KMS-11 (cell line): ENCODE measurements around the gene TRIP13.

ENCODE experiments used
- H2AFZ ChIP-seq: fragments of 200-600 bp; sonication (generic); 2 replicates; pipeline ENCODE4 v1.6.1; 2016; ENCODE audit warnings: antibody characterized with exemption, mixed run types, low read depth
- H3K27ac ChIP-seq: fragments of 200-600 bp; sonication (generic); 2 replicates; pipeline ENCODE4 v1.6.1; 2016; ENCODE audit warnings: mild to moderate bottlenecking, mixed run types
- H3K27me3 ChIP-seq: fragments of 200-600 bp; sonication (generic); 2 replicates; pipeline ENCODE4 v1.6.1; 2017; ENCODE audit warnings: mild to moderate bottlenecking, low read depth, mixed run types, moderate library complexity; ENCODE audit not compliant: insufficient read depth
- H3K36me3 ChIP-seq: fragments of 200-600 bp; sonication (generic); 2 replicates; pipeline ENCODE4 v1.6.1; 2017; ENCODE audit warnings: mild to moderate bottlenecking, mixed run types; ENCODE audit not compliant: insufficient read depth
- H3K4me1 ChIP-seq: fragments of 200-600 bp; sonication (generic); 2 replicates; pipeline ENCODE4 v1.6.1; 2016; ENCODE audit warnings: mild to moderate bottlenecking, low read depth, mixed run types; ENCODE audit not compliant: poor library complexity, severe bottlenecking
- H3K4me2 ChIP-seq: fragments of 200-600 bp; sonication (generic); 2 replicates; pipeline ENCODE4 v1.7.0; 2016; ENCODE audit warnings: mild to moderate bottlenecking, mixed run types
- H3K4me3 ChIP-seq: fragments of 200-600 bp; sonication (generic); IDR thresholded peaks from 2 replicates; pipeline ENCODE4 v1.6.1; 2017; ENCODE audit warnings: low read depth, low read length, mixed read lengths; ENCODE audit not compliant: insufficient read depth
- H3K79me2 ChIP-seq: fragments of 200-600 bp; sonication (generic); 2 replicates; pipeline ENCODE4 v1.6.1; 2016; ENCODE audit warnings: low read depth, mixed run types; ENCODE audit not compliant: insufficient read depth
- H3K9ac ChIP-seq: fragments of 200-600 bp; sonication (generic); 2 replicates; pipeline ENCODE4 v1.6.1; 2016; ENCODE audit warnings: mild to moderate bottlenecking, mixed run types
- H4K20me1 ChIP-seq: fragments of 200-600 bp; sonication (generic); 2 replicates; pipeline ENCODE4 v1.6.1; 2016; ENCODE audit warnings: mild to moderate bottlenecking, mixed run types; ENCODE audit not compliant: insufficient read depth
- TF ChIP-seq, protein P1 (sequence below): fragments of 200-600 bp; sonication (generic); conservative IDR thresholded peaks from 2 replicates; pipeline ENCODE4 v1.6.1; 2017; ENCODE audit warnings: low read depth, mild to moderate bottlenecking, antibody characterized with exemption, low read length, moderate library complexity, mixed read lengths

The TRIP13 gene

DNA sequence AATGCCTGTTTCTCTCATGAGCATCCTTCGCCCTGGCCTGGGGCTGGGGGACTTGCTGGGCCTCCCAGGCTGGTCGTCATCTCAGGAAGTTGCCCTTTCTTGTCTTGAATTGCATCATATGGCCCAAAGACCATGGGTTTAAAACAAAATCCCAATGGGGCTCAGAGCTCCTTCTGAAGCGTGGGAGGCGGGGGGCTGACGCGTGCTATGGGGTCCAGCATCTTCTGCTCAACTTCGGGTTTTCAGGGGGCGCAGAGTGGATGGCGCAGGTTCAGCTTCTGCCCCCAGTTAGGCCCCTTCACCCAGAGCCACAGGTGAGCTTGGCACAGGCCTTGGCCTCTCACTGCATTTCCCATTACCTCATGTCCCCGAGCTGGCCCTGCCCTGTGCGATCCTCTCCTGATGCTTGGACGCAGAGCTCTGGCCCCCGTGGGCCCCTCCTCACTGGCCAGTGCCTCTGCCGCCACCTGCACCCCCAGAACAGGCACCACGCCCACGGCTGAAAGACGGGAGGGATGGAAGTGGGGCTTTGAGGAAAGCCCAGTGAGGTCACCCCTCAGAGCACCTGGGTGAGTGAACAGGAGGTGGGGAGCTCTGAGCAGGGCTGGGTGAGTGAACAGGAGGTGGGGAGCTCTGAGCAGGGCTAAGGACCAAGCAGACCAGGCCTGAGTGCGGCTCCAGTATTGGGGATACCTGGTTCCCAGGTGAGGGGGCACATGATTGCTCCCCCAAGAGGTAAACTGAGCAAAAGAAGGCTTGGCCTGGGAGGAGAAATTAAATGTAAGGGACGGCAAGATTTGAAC lies 56.0 kb downstream of the TRIP13 start:
- Histone ChIP-seq H3K36me3 (no peaks in the 10 kb centered on the region), H3K27ac (0 out of 2 replicates have a peak overlapping the region, but pooled peaks have one; percentile 9), H4K20me1 (no peaks in the 10 kb centered on the region), H3K79me2 (no peaks in the 10 kb centered on the region), H3K9ac (no peak overlapping the region), H3K27me3 (no peaks in the 10 kb centered on the region), H2AFZ (peak overlapping the region; percentile 11; the same call in 1 of the 2 replicates), H3K4me1 (peaks cover 61% of the 10 kb centered on the region), H3K4me3 (no peak overlapping the region), H3K4me2 (peak overlapping the region; percentile 32)
- TF ChIP-seq, protein P1, sequence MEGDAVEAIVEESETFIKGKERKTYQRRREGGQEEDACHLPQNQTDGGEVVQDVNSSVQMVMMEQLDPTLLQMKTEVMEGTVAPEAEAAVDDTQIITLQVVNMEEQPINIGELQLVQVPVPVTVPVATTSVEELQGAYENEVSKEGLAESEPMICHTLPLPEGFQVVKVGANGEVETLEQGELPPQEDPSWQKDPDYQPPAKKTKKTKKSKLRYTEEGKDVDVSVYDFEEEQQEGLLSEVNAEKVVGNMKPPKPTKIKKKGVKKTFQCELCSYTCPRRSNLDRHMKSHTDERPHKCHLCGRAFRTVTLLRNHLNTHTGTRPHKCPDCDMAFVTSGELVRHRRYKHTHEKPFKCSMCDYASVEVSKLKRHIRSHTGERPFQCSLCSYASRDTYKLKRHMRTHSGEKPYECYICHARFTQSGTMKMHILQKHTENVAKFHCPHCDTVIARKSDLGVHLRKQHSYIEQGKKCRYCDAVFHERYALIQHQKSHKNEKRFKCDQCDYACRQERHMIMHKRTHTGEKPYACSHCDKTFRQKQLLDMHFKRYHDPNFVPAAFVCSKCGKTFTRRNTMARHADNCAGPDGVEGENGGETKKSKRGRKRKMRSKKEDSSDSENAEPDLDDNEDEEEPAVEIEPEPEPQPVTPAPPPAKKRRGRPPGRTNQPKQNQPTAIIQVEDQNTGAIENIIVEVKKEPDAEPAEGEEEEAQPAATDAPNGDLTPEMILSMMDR, result no peak

DNA sequence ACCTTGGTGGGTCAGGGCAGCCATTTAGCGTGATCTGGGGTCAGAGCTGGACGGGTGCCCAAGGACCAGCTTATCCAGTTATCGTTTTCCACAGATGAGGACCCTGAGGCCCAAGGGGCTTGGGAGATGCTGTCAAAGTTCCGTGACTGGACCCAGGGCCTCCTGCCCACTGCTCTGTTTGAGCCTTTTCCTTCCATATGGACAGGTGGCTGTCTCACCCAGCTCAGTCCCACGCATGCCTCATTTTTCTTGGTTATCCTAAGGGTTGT lies 56.5 kb downstream of the TRIP13 start:
- TF ChIP-seq, protein P1, result no peak
- H3K27ac ChIP-seq, result no peak overlapping the region
- no peak overlapping the region for H2AFZ ChIP-seq
- H3K4me2 ChIP-seq, result no peak overlapping the region
- H3K36me3 ChIP-seq, result no peaks in the 10 kb centered on the region
- H3K4me3 ChIP-seq, result no peak overlapping the region
- H4K20me1 ChIP-seq, result no peaks in the 10 kb centered on the region
- no peak overlapping the region for H3K9ac ChIP-seq
- H3K79me2 ChIP-seq, result no peaks in the 10 kb centered on the region
- peaks cover 56% of the 10 kb centered on the region for H3K4me1 ChIP-seq
- H3K27me3 ChIP-seq, result no peaks in the 10 kb centered on the region

DNA sequence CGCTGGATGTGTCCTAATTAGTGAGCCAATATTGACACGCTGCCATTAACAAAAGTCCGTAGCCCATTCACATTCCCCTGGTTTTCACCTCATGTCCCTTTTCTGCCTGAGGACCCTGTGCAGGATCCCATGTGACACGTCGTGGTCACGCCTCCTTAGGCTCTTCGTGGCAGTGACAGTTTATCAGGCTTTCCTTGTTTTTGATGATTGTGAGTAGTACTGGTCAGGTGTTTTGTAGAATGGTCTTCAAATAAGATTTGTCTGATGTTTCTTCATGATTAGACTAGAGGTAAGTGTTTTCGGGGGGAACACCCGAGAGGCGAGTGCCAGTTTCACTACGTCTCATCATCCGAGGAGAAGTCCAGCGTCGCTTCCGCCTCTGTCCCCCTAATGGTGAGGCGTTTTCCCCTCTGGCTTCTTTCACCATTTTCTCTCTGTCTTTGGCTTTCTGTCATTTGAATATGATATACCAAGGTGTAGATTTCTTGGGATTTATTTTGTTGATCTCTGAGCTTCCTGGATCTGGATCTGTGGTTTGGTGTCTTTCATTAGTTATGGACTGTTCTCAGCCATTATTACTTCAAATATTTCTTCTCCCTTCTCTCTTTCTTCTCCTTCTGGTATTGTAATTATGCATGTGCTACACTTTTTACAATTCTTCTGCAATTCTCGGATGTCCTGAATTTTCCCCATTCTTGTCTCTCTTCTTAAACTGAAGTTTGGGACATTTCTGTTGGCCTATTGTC lies 57.3 kb downstream of the TRIP13 start:
- H2AFZ ChIP-seq, result no peak overlapping the region
- no peaks in the 10 kb centered on the region for H3K79me2 ChIP-seq
- no peaks in the 10 kb centered on the region for H3K36me3 ChIP-seq
- no peaks in the 10 kb centered on the region for H4K20me1 ChIP-seq
- no peak overlapping the region for H3K4me2 ChIP-seq
- no peak overlapping the region for H3K27ac ChIP-seq
- peaks cover 49% of the 10 kb centered on the region for H3K4me1 ChIP-seq
- no peak overlapping the region for H3K4me3 ChIP-seq
- TF ChIP-seq, protein P1, result no peak
- no peaks in the 10 kb centered on the region for H3K27me3 ChIP-seq
- H3K9ac ChIP-seq, result no peak overlapping the region

DNA sequence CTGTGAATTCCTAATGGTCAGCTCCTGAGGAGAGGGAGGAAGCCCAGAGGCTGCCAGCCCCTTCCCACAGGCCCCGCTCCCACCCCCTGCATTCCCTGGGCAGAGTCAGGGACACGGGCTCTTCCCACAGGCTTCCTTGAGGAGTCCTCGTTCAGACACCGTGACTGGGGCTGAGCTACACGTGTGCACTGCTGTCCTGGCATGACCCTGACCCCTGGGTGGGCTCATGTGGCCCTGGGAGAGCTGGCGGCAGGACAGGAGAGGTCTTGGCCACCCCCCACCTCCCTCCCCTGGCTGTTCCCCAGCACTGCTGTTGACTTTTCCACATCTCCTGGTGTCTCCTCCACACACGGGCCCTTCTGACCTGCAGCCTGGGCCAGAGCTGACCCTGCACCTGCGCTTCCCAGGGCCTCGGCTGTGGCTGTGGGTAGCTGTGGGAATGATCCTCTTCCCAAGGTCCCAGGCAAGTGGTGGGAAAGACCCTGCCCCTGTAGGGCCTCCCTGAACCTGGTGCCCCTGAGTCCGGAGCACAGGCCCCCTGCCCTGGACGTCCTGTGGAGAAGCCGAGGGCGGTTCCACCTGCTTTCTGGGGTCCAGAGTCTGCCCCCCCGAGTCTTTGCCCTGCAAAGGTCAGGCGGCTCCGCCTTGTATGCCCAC lies 59.4 kb downstream of the TRIP13 start:
- TF ChIP-seq, protein P1, result no peak
- Histone ChIP-seq H2AFZ (no peak overlapping the region), H3K4me1 (peaks cover 38% of the 10 kb centered on the region), H3K79me2 (no peaks in the 10 kb centered on the region), H3K27me3 (no peaks in the 10 kb centered on the region), H3K9ac (no peak overlapping the region), H3K36me3 (no peaks in the 10 kb centered on the region), H3K27ac (no peak overlapping the region), H3K4me3 (no peak overlapping the region), H4K20me1 (no peaks in the 10 kb centered on the region), H3K4me2 (no peak overlapping the region)
